ENCODE measurements around the gene NDUFA8.

NDUFA8 gene

GRCh38 chr9:122159026-122159924, at the start of gene NDUFA8, which contains the start of gene MORN5:
NDUFA8 (minus strand) TSS chr9:122159779; CDS start chr9:122159677, 102 bp downstream.
MORN5 (plus strand) TSS chr9:122159908; CDS start chr9:122159973, 65 bp downstream.
- DNase-seq (ENCODE audit: low spot score) (peak; percentile 98), FAIRE-seq (peak; percentile 77)

- FAIRE-seq (no peak), DNase-seq (ENCODE audit: low spot score) (no peak)
These were observed 47.5 kb upstream of the NDUFA8 start for GRCh38 chr9:122207096-122207495.

- DNase-seq (ENCODE audit: low spot score) (peak; percentile 54), FAIRE-seq (no peak)
These were observed 46.8 kb upstream of the NDUFA8 start for GRCh38 chr9:122206118-122207046.

GRCh38 chr9:122205176-122205575, 45.6 kb upstream of the NDUFA8 start:
- DNase-seq (ENCODE audit: low spot score) (no peak), FAIRE-seq (no peak)

- no peak for DNase-seq (ENCODE audit: low spot score)
- no peak for FAIRE-seq
These were observed 44.9 kb upstream of the NDUFA8 start for GRCh38 chr9:122204491-122204890.

- DNase-seq (ENCODE audit: low spot score) (no peak), FAIRE-seq (no peak)
These were observed 44.5 kb upstream of the NDUFA8 start for GRCh38 chr9:122204055-122204454.

GRCh38 chr9:122202111-122202510, 42.5 kb upstream of the NDUFA8 start:
- no peak for FAIRE-seq
- no peak for DNase-seq (ENCODE audit: low spot score)

- FAIRE-seq (no peak), DNase-seq (ENCODE audit: low spot score) (no peak)
These were observed 42.1 kb upstream of the NDUFA8 start for GRCh38 chr9:122201641-122202040.

- FAIRE-seq = no peak
- no peak for DNase-seq (ENCODE audit: low spot score)
These were observed 41.5 kb upstream of the NDUFA8 start for GRCh38 chr9:122200960-122201595.

GRCh38 chr9:122197882-122198281, 38.3 kb upstream of the NDUFA8 start:
- DNase-seq (ENCODE audit: low spot score) (no peak), FAIRE-seq (no peak)

- no peak for FAIRE-seq
- no peak for DNase-seq (ENCODE audit: low spot score)
These were observed 37.8 kb upstream of the NDUFA8 start for GRCh38 chr9:122197426-122197825.

- FAIRE-seq = no peak
These were observed 36.3 kb upstream of the NDUFA8 start for GRCh38 chr9:122195875-122196274.

GRCh38 chr9:122193651-122194050, 34.1 kb upstream of the NDUFA8 start:
- FAIRE-seq (no peak), DNase-seq (ENCODE audit: low spot score) (no peak)

More at GRCh38 chr9:122195875-122196274, 36.3 kb upstream of the NDUFA8 start:
- no peak for DNase-seq (ENCODE audit: low spot score)

- FAIRE-seq = no peak
- no peak for DNase-seq (ENCODE audit: low spot score)
These were observed 33.4 kb upstream of the NDUFA8 start for GRCh38 chr9:122192914-122193525.

- no peak for DNase-seq (ENCODE audit: low spot score)
- no peak for FAIRE-seq
These were observed 32.8 kb upstream of the NDUFA8 start for GRCh38 chr9:122192261-122192875.

- DNase-seq (ENCODE audit: low spot score) (no peak), FAIRE-seq (no peak)
These were observed 32.0 kb upstream of the NDUFA8 start for GRCh38 chr9:122191584-122191983.

- FAIRE-seq (no peak), DNase-seq (ENCODE audit: low spot score) (no peak)
These were observed 31.2 kb upstream of the NDUFA8 start for GRCh38 chr9:122190597-122191381.

GRCh38 chr9:122188369-122188768, 28.8 kb upstream of the NDUFA8 start:
- DNase-seq (ENCODE audit: low spot score) (no peak), FAIRE-seq (no peak)

- DNase-seq (ENCODE audit: low spot score) = no peak
- FAIRE-seq = no peak
These were observed 27.3 kb upstream of the NDUFA8 start for GRCh38 chr9:122186777-122187470.
